HTERT RPE-1 (cell line): ENCODE data around the gene RAB7A.
"Not testable (repeated sequence)": the region's sequence is repeated elsewhere in the genome, so short reads cannot be mapped to it uniquely, and the experiment has no call there.

Source experiments
- in situ Hi-C: fragments of 300-500 bp; cut with MboI; formaldehyde crosslinking; loops from 4 replicates; pipeline ENCODE4 v1.14.3; 2020; ENCODE audit warnings: low sequenced_read_pairs

RAB7A gene

DNA sequence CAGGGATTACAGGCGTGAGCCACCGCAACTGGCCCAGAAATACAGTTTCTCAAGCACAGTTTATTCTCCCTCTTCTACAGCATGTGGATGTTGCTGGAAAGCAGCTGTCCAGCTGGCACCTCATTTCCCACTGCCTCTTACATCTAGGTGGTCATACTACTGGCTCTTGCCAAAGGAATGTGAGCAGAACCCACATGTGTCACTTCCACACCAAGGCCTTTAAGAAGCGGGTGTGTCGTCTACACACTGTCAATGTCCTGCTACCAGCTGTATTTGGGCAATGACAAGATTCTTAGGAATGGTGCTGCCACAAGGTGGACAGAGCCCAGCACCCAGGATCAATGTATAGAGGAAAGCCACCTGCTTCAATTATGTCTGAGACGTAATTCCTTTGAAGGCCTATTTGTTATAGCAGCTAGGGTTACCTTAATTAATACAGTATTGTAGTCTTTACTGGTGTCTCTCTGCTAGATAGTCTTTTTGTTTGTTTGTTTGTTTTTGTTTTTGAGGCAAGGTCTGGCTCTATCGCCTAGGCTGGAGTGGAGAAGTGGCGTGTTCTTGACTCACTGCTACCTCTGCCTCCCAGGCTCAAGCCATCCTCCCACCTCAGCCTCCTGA, 15.1 kb upstream of the RAB7A start:
- in situ Hi-C loops = no loop called here

DNA sequence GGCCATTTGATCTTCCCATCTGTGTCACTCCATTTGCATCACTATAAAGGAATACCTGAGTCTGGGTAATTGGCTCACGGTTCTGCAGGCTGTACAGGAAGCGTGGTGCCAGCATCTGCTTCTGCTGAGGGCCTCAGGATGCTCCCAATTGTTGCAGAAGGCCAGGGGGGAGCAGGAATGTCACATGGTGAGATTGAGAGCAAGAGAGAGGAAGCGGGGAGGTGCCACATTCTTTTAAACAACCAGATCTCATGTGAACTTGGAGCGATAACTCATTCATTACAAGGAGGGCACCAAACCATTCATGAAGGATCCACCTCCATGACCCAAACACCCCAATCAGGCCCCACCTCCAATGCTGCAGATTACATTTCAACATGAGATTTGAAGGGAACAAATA, 13.1 kb upstream of the RAB7A start:
- in situ Hi-C loops = no loop called here

DNA sequence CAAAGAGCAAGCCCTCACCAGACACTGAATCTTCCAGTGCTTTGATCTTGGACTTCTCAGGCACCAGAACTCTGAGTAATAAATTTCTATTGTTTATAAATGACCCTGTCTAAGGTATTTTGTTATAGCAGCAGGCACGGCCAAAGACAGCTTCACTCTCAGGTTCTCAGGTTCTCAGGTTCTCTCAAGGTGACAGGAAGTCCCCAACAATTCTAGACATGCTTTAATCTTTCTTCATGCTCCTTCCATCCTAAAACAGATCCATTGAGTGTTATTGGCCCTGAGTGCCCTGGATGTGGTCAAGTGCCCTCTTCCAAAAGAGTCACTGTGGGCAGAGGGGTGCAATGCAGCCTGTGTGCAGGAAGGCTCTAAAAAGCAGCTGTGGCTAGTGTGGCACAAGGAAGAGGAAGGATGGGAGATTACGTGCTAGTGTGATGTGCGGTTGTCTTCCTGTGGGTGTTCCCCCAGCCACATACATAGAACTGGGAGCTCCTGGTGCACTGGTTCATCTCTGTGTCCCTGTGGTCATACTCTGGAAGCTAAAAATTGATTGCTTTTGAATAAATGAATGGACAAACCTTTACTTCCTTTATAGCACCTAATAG, 11.0 kb upstream of the RAB7A start:
- in situ Hi-C loops = no loop called here

DNA sequence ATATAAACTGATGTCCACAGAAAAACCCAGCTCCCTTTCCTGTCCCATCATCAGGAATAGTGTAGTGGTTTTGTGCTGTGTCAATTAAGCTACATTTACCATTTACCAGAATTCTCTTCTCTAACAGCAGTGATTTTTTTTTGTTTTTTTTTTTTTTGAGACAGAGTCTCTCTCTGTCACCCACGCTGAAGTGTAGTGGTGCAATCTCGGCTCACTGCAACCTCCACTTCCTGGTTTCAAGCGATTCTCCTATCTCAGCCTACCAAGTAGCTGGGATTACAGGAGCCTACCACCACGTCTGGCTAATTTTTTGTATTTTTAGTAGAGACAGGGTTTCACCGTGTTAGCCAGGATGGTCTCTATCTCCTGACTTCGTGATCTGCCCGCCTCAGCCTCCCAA, 7.1 kb upstream of the RAB7A start:
- in situ Hi-C loops = not testable (repeated sequence)

DNA sequence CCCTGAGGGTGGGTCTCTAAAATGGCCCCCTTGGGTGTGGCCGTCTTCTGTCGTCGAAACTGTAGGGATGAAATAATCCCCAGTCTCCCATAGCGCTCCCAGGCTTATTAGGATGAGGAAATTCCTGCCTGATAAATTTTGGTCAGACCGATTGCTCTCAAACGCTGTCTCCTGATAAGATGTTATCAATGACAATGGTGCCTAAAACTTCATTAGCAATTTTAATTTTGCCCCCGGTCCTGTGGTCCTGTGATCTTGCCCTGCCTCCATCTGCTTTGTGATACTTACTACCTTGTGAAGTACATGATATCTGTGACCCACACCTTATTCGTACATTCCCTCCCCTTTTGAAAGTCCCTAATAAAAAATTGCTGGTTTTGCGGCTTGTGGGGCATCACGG, 5.1 kb upstream of the RAB7A start:
- in situ Hi-C loops = no loop called here

DNA sequence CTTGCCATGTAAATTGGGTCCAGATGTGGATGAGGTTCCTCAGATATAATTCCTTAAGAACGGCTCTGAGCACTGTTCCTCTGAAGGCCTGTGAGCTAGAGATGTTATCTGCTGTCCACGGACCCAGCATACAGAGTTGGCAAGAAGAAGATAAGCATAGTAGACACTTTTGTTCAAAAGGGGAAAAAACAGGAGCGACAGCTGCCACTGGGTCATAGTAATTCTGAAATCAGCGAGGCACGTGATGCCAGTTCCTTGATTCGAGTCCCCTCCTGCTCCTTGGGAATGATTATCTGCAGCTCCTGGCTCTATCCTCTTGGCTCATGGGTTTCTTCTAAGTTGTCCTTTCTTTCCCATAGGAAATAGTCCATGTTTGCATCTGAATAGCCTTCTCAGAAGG, 2.5 kb upstream of the RAB7A start:
- in situ Hi-C loops = no loop called here

DNA sequence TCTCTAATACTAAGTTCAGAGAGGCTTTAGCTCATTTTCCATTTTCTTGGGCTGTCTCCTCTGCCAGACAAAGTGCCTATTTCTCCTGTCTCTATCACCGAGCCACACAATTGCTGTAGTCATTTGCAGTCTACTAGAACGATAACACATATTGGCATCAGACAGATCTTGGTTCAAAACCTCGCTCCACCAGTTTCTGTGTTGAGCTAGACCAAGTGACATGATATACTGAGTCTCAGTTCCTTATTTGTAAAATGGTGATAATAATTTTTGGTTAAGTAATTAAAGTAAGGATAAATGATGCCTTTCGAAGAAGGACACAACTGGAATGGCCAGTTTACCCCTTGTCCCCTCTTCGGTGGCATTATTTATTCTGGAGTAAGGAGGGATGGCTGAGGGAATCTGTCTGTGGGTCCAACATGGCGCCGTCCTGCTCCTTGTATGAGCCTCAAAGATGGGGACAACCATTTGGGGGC, 398 bp upstream of the RAB7A start:
- in situ Hi-C loops = no loop called here

DNA sequence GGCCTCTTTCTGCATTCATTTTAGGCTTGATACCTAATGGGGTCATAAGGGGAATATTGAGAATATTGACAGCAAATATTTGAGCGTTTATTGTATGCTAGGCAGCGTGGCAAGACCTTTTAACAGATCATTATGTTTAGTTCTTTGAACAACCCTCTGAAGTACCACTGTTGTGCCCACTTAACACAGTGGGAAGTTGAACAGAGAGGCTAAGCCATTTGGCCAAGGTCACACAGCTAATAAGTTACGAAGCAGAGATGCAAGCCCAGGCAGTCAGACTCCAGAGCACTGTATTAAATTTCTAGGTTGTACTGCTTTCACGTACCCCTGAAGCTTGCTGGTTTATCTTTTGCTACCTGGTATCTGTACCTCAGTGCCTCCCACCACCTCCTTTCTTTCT, 1.1 kb downstream of the RAB7A start:
- in situ Hi-C loops = no loop called here

DNA sequence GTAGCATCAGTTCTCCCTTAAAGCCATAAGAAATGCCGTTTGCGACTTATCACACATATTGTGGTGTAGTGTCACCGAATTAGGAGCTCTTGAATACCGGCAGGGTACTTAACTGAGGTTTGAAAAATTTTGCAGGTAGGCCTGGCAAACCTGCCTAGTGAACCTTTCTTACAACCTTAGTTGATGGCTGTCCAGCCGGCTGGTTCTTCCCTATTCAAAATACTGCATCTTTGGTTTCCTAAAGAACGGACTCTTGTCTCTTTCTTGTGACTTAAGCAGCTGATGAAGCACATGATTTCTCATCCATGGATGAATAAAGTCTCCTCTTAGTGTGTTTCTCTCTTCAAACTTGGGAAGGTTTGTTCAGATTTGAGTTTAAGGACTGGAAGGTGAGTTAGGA, 1.5 kb downstream of the RAB7A start:
- in situ Hi-C loops = no loop called here

DNA sequence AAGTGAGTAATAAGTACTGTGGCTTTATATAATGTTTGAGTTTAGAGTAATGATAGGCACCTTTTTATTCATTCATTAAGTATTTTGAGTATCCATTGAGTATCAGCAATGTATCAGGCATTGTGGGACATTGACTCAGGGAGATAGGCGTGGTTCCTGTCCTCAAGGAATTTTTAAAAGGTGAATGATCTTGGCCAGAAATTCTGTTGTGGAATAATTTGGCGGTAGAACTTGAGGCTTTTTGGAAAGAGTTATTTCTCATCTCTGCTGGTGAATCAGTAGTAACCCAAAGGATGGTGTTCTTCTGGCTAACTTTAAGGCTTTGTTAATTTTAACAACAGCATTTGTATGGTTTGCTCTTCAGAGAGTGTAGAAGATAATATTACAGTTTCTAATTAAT, 2.0 kb downstream of the RAB7A start:
- in situ Hi-C loops = no loop called here

DNA sequence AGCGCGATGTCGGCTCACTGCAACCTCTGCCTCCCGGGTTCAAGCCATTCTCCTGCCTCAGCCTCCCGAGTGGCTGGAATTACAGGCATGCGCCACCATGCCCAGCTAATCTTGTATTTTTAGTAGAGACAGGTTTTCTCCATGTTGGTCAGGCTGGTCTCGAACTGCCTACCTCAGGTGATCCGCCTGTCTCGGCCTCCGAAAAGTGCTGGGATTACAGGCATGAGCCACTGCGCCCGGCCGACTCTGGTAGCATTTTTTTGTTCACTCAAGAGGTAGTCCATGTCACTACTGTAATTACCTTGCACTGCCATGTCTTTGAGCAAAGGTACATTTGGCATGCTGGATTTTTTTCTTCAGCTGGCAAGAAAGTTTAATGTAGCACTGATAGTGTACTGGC, 2.5 kb downstream of the RAB7A start:
- in situ Hi-C loops = not testable (repeated sequence)

DNA sequence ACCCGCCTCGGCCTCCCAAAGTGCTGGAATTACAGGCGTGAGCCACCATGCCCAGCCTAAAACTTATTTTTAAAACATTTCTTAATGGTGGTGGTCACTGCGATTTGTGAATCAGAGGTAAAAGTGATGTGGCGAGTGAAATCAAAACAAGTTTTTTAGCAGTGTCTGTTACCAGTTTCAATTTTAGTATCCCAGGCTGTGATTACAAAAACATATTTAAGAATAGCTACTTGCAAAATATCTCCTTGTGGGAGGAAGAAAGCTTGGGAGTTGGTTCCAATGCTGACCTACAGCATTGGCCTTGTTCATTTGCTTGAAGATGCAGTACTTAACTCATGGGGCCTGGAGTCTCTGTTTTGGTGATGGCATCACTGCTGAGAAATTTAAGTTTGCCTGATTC, 4.5 kb downstream of the RAB7A start:
- in situ Hi-C loops = no loop called here

DNA sequence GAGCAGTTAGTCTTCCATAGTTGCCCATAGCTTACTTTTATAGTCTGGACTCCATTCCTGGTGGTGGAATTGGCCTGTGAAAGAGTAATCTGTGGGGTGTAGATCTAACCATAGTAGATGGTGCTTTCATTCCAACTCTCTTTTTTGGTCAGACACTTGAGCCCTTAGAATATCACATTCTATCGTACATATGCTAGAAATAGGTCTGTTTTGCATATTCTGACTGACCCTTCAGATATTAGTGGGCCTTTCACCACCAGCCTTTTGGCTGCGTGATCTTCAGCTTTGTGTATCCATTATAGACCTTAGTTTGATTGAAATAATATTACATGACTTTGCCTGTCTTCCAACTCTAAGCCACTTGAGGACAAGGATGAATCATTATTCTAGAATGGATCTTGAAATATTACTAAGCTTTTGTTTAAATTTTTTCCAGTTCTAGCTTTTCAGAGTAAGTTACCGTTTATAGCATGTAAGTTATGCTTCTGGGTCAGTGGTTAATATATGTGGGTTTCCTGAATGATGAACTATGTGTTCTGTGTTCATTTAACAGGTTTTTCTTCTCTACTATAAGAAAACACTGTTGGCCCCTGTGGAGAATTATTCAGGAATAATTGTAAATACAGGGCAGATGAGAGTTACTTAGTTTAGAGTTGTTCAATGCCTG, 8.7 kb downstream of the RAB7A start:
- in situ Hi-C loops = no loop called here

DNA sequence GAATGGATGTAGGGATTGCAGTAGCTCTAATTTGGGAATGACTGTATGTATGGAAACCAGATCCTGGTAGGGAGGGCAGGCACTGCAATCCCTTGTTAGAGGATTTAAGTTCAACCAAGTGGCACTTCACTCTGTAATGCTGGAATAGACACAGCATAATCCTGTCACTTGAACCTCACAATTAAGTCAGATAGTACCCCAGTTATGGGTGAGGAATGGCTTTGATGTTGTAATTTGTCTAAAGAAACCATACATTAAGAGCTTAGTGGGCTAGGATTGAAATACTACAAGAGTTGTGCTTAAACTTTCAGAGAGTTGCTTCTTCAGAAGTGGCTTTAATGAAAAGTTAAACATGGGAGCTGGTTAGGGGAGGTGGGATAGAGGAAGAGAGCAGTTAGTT, 9.3 kb downstream of the RAB7A start:
- in situ Hi-C loops = no loop called here

DNA sequence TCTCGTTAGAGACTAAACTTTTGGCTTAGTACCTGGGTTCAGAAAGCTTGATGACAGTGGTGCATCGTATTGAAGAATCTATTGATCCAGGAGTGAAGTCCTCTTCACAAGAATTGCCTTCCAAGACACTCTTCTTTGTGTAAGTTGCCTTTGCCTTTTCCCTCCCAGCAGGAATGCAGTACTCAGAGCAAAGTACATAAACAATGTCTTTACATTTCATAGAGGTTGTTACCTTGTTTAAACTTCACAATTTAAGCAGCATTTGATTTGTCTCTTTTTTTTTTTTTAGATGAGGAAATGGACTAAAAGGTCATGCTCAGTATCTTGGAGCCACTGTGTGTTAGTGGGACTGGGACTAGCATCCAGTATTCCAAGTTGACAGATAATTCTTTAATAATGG, 9.9 kb downstream of the RAB7A start:
- in situ Hi-C loops = no loop called here

DNA sequence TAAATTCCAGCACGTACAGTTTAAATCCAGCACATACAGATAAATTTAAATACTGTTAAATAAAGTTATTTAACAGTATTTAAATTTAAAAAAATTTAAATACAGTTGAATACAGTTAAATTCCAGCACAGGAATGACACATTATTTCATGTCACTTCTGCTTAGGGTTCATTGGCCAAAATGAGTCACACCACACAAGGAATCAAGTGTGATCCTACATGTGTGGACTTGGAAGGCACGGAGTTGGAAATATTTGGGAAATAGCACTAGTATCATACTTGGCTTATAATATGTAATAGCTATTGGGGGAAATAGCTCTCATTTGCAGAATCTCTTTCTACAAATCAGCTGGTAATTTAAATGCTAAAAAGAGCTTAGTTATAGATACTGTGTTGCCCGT, 10.6 kb downstream of the RAB7A start:
- in situ Hi-C loops = no loop called here

DNA sequence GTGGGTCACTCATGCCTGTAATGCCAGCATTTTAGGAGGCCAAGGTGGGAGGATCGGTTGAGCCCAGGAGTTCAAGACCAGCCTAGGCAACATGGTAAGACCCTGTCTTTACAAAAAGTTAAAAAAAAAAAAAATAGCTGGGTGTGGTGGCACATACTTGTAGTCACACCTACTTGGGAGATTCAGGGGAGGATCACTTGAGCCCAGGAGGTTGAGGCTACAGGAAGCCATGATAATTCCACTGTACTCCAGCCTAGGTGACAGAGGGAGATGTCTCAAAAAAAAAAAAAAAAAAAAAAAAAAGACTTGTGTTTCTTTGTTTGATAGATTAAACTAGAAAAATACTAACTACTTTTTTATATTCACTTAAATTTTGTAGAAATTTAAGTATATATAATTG, 14.6 kb downstream of the RAB7A start:
- in situ Hi-C loops = no loop called here

DNA sequence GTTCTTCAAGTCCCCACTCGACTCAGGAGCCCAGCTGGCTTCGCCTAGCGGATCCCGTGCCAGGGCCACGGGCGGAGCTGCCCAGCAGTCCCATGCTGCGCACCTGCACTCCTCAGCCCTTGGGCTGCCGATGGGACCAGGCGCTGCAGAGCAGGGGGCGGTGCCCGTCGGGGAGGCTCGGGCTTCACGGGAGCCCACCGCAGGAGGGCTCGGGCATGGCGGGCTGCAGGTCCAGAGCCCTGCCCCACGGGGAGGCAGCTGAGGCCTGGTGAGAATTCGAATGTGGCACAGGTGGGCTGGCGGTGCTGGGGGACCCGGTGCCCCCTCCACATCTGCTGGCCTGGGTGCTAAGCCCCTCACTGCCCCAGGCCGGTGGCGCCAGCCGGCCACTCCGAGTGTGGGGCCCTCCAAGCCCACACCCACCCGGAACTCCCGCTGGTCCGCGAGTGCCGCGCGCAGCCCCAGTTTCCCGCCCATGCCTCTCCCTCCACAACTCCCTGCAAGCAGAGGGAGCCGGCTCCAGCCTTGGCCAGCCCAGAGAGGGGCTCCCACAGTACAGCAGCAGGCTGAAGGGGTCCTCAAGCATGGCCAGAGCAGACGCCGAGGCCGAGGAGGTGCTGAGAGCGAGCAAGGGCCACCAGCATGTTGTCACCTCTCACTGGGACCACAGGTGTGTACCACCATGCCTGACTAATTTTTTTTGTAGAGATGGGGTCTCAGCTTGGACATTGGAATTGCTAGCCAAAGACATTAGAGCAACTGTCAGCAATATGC, 17.0 kb downstream of the RAB7A start:
- in situ Hi-C loops = no loop called here

DNA sequence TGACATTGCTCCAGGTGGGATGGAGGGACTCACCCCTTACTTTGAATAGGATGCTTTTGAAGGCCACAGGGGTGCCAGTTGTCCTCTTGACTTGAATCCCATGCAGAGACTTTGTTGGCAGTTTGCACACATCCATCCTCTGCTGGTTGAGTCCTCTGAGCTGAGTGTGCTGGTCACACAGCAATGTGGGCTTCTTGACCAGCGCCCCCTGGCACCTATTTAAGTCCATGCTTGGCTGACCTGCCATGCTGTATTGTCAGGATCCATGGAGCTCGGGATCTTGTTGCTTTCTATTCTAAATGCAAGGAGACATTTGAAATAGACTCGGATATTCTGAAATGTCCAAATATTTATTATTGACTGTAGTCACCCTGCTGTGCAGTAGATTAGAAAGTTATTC, 19.8 kb downstream of the RAB7A start:
- in situ Hi-C loops = no loop called here

DNA sequence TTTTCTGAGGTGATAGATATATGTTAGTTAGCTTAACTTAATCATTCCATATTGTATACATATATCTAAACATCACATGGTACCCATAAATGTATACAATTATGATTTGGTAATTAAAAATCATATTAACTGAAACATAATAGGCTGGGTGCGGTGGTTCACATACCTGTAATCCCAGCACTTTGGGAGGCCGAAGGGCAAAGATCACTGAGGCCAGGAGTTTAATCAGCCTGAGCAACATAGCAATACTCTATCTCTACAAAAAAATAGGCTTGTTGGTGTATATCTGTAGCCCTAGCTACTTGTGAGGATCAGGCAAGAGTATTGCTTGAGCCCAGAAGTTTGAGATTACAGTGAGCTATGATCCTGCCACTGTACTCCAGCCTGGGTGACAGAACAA, 20.9 kb downstream of the RAB7A start:
- in situ Hi-C loops = no loop called here

DNA sequence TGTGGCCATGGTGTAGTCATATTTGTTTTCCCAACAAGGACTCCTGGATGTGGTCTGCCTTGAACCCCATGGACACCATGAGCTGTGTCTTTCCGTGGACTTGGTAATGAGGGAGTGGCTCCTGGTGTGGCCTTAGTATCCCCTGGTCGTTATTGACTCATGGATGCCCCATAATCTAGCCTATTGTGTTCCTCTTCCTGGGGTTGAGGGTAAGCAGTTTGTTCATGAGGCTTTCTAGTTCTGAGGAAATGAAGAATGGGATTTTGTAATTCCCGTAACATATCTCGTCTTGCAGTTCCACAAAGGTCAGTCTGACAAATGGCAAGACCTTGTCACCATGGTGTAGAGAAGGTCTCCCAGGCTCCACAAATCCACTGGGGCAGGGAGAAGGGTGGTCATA, 22.6 kb downstream of the RAB7A start:
- in situ Hi-C loops = no loop called here

DNA sequence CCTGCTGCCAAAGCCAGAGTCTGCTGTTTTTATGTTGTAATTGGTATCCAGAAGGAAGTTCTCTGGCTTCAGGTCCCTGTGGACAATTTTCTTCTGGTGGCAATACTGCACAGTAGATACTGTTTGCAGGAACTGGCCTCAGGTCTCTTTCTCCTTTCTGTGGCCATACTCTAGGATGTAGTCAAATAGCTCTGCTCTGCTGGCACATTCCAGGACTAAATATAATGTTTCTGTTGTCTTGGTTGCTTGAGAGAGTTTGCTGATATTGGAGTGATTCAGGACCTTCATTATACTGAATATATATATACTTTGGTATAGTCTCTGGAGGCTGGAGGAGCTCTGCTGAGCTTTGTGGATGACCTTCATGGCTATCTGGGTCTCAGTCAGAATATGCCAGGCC, 23.1 kb downstream of the RAB7A start:
- in situ Hi-C loops = no loop called here
